ENCODE data around the gene PRKCA. TPM values are rescaled to one million over a fixed set of nuclear protein-coding genes. Genes with fewer than 3 reads are reported as not detected.
A peak's percentile ranks its signal among the peaks of the same experiment; 100 is the strongest.

The PRKCA gene
- total RNA-seq, 2 donors from 2014 or later, result 6.5 to 6.6 TPM

GRCh38 chr17:66726371-66726770 lies 424.0 kb downstream of the PRKCA start:
- H3K9me3 ChIP-seq, result no peaks in the 10 kb centered on the region
- whole genome bisulfite sequencing, 2 donors, result 94% methylated on average over 12 of the region's 12 CpGs
- H3K27ac ChIP-seq, result no peak overlapping the region
- intact Hi-C loops (cut with DNase I), result loop anchor here (5.0 kb wide), 1 partner anchor 181 kb away; no protein-coding TSS in a partner anchor
- no peaks in the 10 kb centered on the region for H3K36me3 ChIP-seq (replicated peaks in 1 of 2; ENCODE audit: insufficient read depth in 1 of 2, low read depth in 2 of 2)
- ATAC-seq (no peak), DNase-seq (no peak)
- peaks cover 29% of the 10 kb centered on the region for H3K4me1 ChIP-seq
- H3K27me3 ChIP-seq, result no peaks in the 10 kb centered on the region
- H3K4me3 ChIP-seq, result no peak overlapping the region
- TF ChIP-seq CTCF (IDR thresholded peaks at IDR 0.05) (no peak), POLR2A (IDR thresholded peaks at IDR 0.05) (no peak)

- H3K27me3 ChIP-seq, result no peaks in the 10 kb centered on the region
- no peaks in the 10 kb centered on the region for H3K9me3 ChIP-seq
- H3K36me3 ChIP-seq (replicated peaks in 1 of 2; ENCODE audit: insufficient read depth in 1 of 2, low read depth in 2 of 2), result no peaks in the 10 kb centered on the region
- DNase-seq (no peak), ATAC-seq (no peak)
- TF ChIP-seq POLR2A (IDR thresholded peaks at IDR 0.05) (no peak), CTCF (IDR thresholded peaks at IDR 0.05) (no peak)
- intact Hi-C loops (cut with DNase I), result loop anchor here (5.0 kb wide), 1 partner anchor 180 kb away; no protein-coding TSS in a partner anchor
- 84 to 90% methylated on average over 11 of the region's 11 CpGs for WGBS, 2 donors
- H3K4me3 ChIP-seq, result no peak overlapping the region
- no peak overlapping the region for H3K27ac ChIP-seq
- peaks cover 29% of the 10 kb centered on the region for H3K4me1 ChIP-seq
These were observed 424.4 kb downstream of the PRKCA start for GRCh38 chr17:66726846-66727245.

GRCh38 chr17:66727634-66728570 lies 425.5 kb downstream of the PRKCA start:
- WGBS, 2 donors, result 26 to 33% methylated on average over 8 to 17 of the region's 17 CpGs
- intact Hi-C loops (cut with DNase I), result loop anchor here (5.0 kb wide), 1 partner anchor 179 kb away; no protein-coding TSS in a partner anchor
- DNase-seq (peak; percentile 73 to 79 (median 78)), ATAC-seq (peak; percentile 74)
- peaks cover 29% of the 10 kb centered on the region for H3K4me1 ChIP-seq
- TF ChIP-seq CTCF (IDR thresholded peaks at IDR 0.05) (peak; percentile 53 to 81 (median 74)), POLR2A (IDR thresholded peaks at IDR 0.05) (no peak)
- H3K27ac ChIP-seq, result peak overlapping the region in 2 of 4 donors; percentile 7 to 10
- no peaks in the 10 kb centered on the region for H3K27me3 ChIP-seq
- H3K9me3 ChIP-seq, result no peaks in the 10 kb centered on the region
- no peaks in the 10 kb centered on the region for H3K36me3 ChIP-seq (replicated peaks in 1 of 2; ENCODE audit: insufficient read depth in 1 of 2, low read depth in 2 of 2)
- H3K4me3 ChIP-seq, result no peak overlapping the region

DNA sequence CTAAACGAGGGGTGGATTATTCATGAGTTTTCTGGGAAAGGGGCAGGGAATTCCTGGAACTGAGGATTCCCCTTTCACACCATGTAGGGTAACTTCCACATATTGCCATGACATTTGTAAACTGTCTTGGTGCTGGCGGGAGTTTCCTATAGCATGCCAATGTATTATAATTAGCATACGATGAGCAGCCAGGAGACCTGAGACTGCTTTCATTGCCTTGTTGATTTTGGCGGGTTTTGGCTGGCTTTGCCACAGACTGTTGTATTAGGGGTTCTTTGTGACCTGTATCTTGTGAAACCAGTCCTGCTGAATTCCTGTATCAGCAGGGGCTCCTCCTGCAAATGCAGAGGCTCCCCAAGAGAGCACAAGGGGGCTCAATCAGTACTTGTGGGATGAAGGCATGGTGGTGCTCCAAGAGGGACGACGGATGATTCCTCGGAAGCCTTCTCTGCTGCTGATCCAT lies 428.1 kb downstream of the PRKCA start:
- DNase-seq, result no peak
- intact Hi-C loops (cut with DNase I), result loop anchor here (5.0 kb wide), 1 partner anchor 167 kb away; no protein-coding TSS in a partner anchor
- Histone ChIP-seq H3K4me1 (peaks cover 10% of the 10 kb centered on the region), H3K4me3 (no peak overlapping the region), H3K27ac (no peak overlapping the region), H3K27me3 (no peaks in the 10 kb centered on the region), H3K9me3 (no peaks in the 10 kb centered on the region), H3K36me3 (replicated peaks in 1 of 2; ENCODE audit: insufficient read depth in 1 of 2, low read depth in 2 of 2) (no peaks in the 10 kb centered on the region)
- 78 to 88% methylated on average over 7 of the region's 7 CpGs for WGBS, 2 donors
- no peak for TF ChIP-seq CTCF (IDR thresholded peaks at IDR 0.05)
- TF ChIP-seq POLR2A (IDR thresholded peaks at IDR 0.05), result no peak
- no peak for ATAC-seq
